Suprapubic skin (tissue), 4 donors: ENCODE data around the gene DNLZ. TPM values are rescaled to one million over a fixed set of nuclear protein-coding genes. Genes with fewer than 3 reads are reported as not detected.
A peak's percentile ranks its signal among the peaks of the same experiment; 100 is the strongest.

Experiments
- DNase-seq, 2 donors: peaks; one replicate each; pipeline ENCODE4 v3.0.0-alpha.2; 2019; ENCODE audit warnings: low spot score in 2 of 2
- H3K27ac ChIP-seq: fragments of 200-600 bp; sonication (generic); one replicate; pipeline ENCODE4 v1.5.1; 2019
- H3K27me3 ChIP-seq: fragments of 200-600 bp; sonication (generic); one replicate; pipeline ENCODE4 v1.5.1; 2019
- H3K36me3 ChIP-seq: fragments of 200-600 bp; sonication (generic); one replicate; pipeline ENCODE4 v1.5.1; 2019
- H3K4me1 ChIP-seq: fragments of 200-600 bp; sonication (generic); one replicate; pipeline ENCODE4 v1.5.1; 2019
- H3K4me3 ChIP-seq: fragments of 200-600 bp; sonication (generic); one replicate; pipeline ENCODE4 v1.5.1; 2019; ENCODE audit warnings: mild to moderate bottlenecking
- H3K9me3 ChIP-seq: fragments of 200-600 bp; sonication (generic); one replicate; pipeline ENCODE4 v1.5.1; 2019
- CTCF ChIP-seq, 2 donors: fragments of 200-600 bp in 1 of 2; fragments of 450-650 bp in 1 of 2; sonication (generic) in 1 of 2; IDR thresholded peaks; one replicate each; pipeline ENCODE4 v1.5.1; 2016 to 2019; ENCODE audit warnings: antibody characterized with exemption in 2 of 2, mild to moderate bottlenecking in 1 of 2, moderate library complexity in 1 of 2
- EP300 ChIP-seq: sonication (generic); formaldehyde crosslinking; IDR thresholded peaks from one replicate; pipeline ENCODE4 v1.6.1; 2017; ENCODE audit warnings: antibody characterized with exemption
- POLR2A ChIP-seq, 2 donors: fragments of 450-650 bp; IDR thresholded peaks; one replicate each; pipeline ENCODE4 v1.6.1; 2017; ENCODE audit warnings: antibody characterized with exemption in 2 of 2, mild to moderate bottlenecking in 2 of 2, moderate library complexity in 2 of 2
- POLR2AphosphoS5 ChIP-seq, 3 donors: sonication (generic); formaldehyde crosslinking; IDR thresholded peaks; one replicate each; pipeline ENCODE4 v1.6.1; 2017; ENCODE audit warnings: antibody characterized with exemption in 3 of 3
- WGBS: methylation state at CpG from one replicate; pipeline ENCODE4 v1.1.5; 2018; 5-methylcytosine and 5-hydroxymethylcytosine counted together
- total RNA-seq, 4 donors: library from RNA; depleted of rRNA; stranded (reverse); fragments of >200 nt; gene quantifications; one replicate each; pipeline ENCODE4 v1.1.0, GENCODE V29; 2016

Gene DNLZ
- total RNA-seq, 4 donors from 2014 or later, result 11.3 to 46.4 (median 37.9) TPM

- Histone ChIP-seq H3K27ac (no peak overlapping the region), H3K4me3 (peak overlapping the region; percentile 70), H3K4me1 (peaks cover 35% of the 10 kb centered on the region), H3K36me3 (no peaks in the 10 kb centered on the region), H3K9me3 (no peaks in the 10 kb centered on the region), H3K27me3 (no peaks in the 10 kb centered on the region)
- WGBS, result 88% methylated on average over 5 of the region's 19 CpGs
- no peak for DNase-seq
- TF ChIP-seq EP300 (no peak), POLR2AphosphoS5 (IDR thresholded peaks at IDR 0.05) (no peak), CTCF (IDR thresholded peaks at IDR 0.05) (no peak), POLR2A (IDR thresholded peaks at IDR 0.05) (no peak)
Measured at GRCh38 chr9:136329211-136329627, 34.3 kb downstream of the DNLZ start.

- Histone ChIP-seq H3K9me3 (no peaks in the 10 kb centered on the region), H3K27ac (peak overlapping the region; percentile 70), H3K36me3 (no peaks in the 10 kb centered on the region), H3K27me3 (no peaks in the 10 kb centered on the region), H3K4me3 (peak overlapping the region; percentile 70), H3K4me1 (peaks cover 39% of the 10 kb centered on the region)
- DNase-seq, result no peak
- WGBS, result 23% methylated on average over 3 of the region's 15 CpGs
- TF ChIP-seq CTCF (IDR thresholded peaks at IDR 0.05) (no peak), POLR2AphosphoS5 (IDR thresholded peaks at IDR 0.05) (no peak), POLR2A (IDR thresholded peaks at IDR 0.05) (no peak), EP300 (no peak)
Measured at GRCh38 chr9:136328622-136329041, 34.9 kb downstream of the DNLZ start.

- no peak for DNase-seq
- no CpG with 5 or more reads among the region's 13 CpGs for WGBS
- peak overlapping the region; percentile 70 for H3K27ac ChIP-seq
Measured at GRCh38 chr9:136328011-136328621, 35.4 kb downstream of the DNLZ start.

GRCh38 chr9:136327304-136327974 is 36.1 kb downstream of the DNLZ start, which contains the start of gene GPSM1:
TSS of gene GPSM1 (plus strand) at chr9:136327539. CDS start at chr9:136327696, 157 bp downstream.
- Histone ChIP-seq H3K27ac (peak within 1 kb of the TSS; percentile 70), H3K9me3 (no peaks in the 10 kb centered on the region), H3K36me3 (no peaks in the 10 kb centered on the region), H3K27me3 (no peaks in the 10 kb centered on the region), H3K4me3 (peak within 1 kb of the TSS; percentile 70), H3K4me1 (peaks cover 49% of the 10 kb centered on the region)
- 0% methylated on average over 25 of the region's 88 CpGs for WGBS
- TF ChIP-seq POLR2AphosphoS5 (IDR thresholded peaks at IDR 0.05), result no peak
- peak in 1 of 2 donors; percentile 34 for TF ChIP-seq POLR2A (IDR thresholded peaks at IDR 0.05)
- DNase-seq, result no peak

More at GRCh38 chr9:136328011-136328621, 35.4 kb downstream of the DNLZ start:
- TF ChIP-seq POLR2A (IDR thresholded peaks at IDR 0.05) (no peak), EP300 (no peak)
- Histone ChIP-seq H3K36me3 (no peaks in the 10 kb centered on the region), H3K4me1 (peaks cover 44% of the 10 kb centered on the region), H3K9me3 (no peaks in the 10 kb centered on the region), H3K27me3 (no peaks in the 10 kb centered on the region), H3K4me3 (peak overlapping the region; percentile 70)

- TF ChIP-seq CTCF (IDR thresholded peaks at IDR 0.05), result no peak
- TF ChIP-seq POLR2A (IDR thresholded peaks at IDR 0.05), result no peak
- TF ChIP-seq EP300, result no peak
- TF ChIP-seq POLR2AphosphoS5 (IDR thresholded peaks at IDR 0.05), result no peak
- H3K4me1 ChIP-seq, result peaks cover 49% of the 10 kb centered on the region
- 30% methylated on average over 2 of the region's 17 CpGs for WGBS
Measured at GRCh38 chr9:136326761-136327303, 36.7 kb downstream of the DNLZ start.

More at GRCh38 chr9:136326761-136327303, 36.7 kb downstream of the DNLZ start:
- Histone ChIP-seq H3K27me3 (no peaks in the 10 kb centered on the region), H3K27ac (peak overlapping the region; percentile 70), H3K9me3 (no peaks in the 10 kb centered on the region), H3K36me3 (no peaks in the 10 kb centered on the region), H3K4me3 (peak overlapping the region; percentile 70)
- no peak for DNase-seq
